Heart left ventricle (tissue), 13 donors: ENCODE data around the gene CCL13.

Source experiments
- CTCF ChIP-seq, 12 donors: fragments of 200-600 bp; sonication (generic) in 4 of 12; IDR thresholded peaks; one replicate each; pipeline versions ENCODE4 v1.5.0 to v1.8.0; 2018 to 2022; ENCODE audit warnings: antibody characterized with exemption in 12 of 12, mild to moderate bottlenecking in 5 of 12
- POLR2A ChIP-seq, 2 donors: fragments of 450-650 bp; IDR thresholded peaks; one replicate each; pipeline ENCODE4 v1.6.1; 2017; ENCODE audit warnings: antibody characterized with exemption in 2 of 2, mild to moderate bottlenecking in 2 of 2, moderate library complexity in 2 of 2
- donor health status: ischemic (EF 13 %, LVEDD 7.1; RV severe dilation, severe dysfunction).
- donor health status: DM: no; HTN: yes; CAD: no.
- donor health status: DM: no; HTN: no; CAD: no.
- donor health status: ischemic (EF 25% LVEDD 6.9; RV normal size, moderate dysfunction).
- donor health status: ischemic (EF 25% LVEDD 5.7; RV mildly dilated, moderate dysfunction).
- donor health status: ischemic (EF 35%, LVEDD 5.7; RV mildly dilated, moderate dysfunction).
- donor health status: nonischemic (EF 11% LVEDD 7.7; RV severe dilation, severe dysfunction).
- donor health status: DM: yes; HTN: yes; CAD: no.
- donor health status: PGD.
- donor health status: ischemic (EF 29% LVEDD 5.4; RV normal size, mild dysfunction).
- donor health status: nonischemic (EF 23%, LVEDD 6.1; RV moderate dilation, normal function).

GRCh38 chr17:34368946-34369500 is 12.7 kb downstream of the CCL13 start:
- TF ChIP-seq CTCF (IDR thresholded peaks at IDR 0.05): no peak
- TF ChIP-seq POLR2A (IDR thresholded peaks at IDR 0.05): no peak
